CMK (cell line): ENCODE data around the gene EMX1.

Experiments used
- DNase-seq: peaks from one replicate; pipeline ENCODE4 v3.0.0-alpha.2; 2010; ENCODE audit warnings: low read depth

EMX1 gene

GRCh38 chr2:72958542-72959385 is 41.4 kb downstream of the EMX1 start:
- DNase-seq: no peak

DNA sequence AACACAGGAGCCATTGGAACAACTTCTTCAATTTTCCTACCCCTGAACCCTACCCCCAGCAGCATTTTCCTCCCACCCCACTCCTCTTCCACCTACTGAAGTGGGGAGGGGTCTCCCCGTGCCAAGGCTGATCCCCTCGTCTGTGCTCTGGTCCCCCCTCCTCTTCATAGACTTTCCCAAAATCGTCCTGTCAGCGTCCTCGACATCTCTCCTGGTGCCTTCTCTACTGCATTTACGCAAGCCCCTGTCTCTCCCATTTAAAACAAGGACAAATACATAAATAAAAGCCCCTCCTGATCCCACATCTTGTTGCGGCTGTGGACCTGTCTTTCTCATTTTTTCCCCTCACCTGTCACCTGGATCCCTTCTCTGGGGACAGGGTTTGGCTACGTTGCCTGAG is 42.2 kb downstream of the EMX1 start:
- DNase-seq: no peak

GRCh38 chr2:72959995-72960981 is 43.0 kb downstream of the EMX1 start:
- DNase-seq: no peak

DNA sequence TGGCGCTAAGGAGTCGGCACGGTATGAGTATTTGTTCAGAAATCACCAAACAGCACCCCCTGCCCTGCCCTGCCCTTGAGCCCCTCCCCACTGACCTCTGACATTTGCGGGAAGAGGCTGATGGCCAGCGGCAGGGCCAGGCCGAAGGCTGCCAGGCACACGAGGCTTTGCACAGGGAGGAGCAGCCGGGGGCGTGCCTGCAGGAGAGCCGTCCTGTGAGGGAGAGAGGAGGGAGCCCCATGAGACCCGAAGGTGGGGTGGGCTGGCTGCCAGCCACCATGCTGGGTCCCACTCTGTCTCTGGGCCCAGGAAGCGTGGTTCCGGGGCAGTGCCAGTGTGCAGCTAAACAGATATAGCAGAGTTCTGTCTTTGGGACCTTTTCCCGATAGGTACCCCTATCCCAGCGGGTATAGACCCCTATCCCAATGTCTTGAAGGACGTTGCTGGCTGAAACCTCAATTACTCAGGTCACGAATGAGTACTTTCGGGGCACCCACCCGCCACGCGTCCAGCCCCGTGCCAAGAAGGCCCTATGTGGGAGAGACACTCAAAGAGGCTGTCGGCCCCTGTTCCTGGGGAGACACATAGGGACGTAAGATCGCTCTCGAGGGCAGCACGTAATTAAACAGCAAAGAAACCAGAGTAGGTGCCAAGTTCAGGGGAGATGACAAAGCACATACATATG is 43.9 kb downstream of the EMX1 start:
- DNase-seq: no peak

DNA sequence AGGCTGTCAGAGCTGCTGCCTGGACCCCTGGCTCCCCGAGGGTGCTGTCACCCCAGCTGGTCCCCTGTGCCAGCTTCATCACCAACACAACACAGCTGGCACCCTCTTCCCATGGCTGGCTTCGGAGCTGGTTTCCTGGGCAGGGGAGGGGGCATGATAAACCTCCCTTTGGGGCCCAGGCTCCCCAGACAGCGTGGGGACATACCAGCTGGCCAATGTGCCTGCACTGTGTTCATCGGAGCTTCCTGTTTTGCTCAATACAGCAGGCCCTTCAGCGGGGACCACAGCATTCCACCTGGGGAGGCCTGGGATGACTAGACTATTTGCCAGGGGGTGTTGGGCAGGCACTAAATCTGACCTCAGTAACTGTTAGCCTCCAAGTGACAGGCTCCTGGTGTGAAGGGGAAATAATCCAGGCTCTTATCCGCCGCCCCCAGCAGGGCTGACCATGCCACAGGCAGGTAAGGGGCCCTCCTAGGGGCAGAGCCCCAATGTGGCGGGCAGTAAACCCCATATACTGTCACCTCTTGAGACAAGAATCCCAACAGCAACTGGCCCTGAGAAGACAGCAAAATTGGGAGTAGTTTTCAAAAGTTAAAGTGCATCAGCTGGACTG is 44.6 kb downstream of the EMX1 start:
- DNase-seq: no peak

GRCh38 chr2:72962911-72963310 is 45.6 kb downstream of the EMX1 start:
- no peak for DNase-seq

DNA sequence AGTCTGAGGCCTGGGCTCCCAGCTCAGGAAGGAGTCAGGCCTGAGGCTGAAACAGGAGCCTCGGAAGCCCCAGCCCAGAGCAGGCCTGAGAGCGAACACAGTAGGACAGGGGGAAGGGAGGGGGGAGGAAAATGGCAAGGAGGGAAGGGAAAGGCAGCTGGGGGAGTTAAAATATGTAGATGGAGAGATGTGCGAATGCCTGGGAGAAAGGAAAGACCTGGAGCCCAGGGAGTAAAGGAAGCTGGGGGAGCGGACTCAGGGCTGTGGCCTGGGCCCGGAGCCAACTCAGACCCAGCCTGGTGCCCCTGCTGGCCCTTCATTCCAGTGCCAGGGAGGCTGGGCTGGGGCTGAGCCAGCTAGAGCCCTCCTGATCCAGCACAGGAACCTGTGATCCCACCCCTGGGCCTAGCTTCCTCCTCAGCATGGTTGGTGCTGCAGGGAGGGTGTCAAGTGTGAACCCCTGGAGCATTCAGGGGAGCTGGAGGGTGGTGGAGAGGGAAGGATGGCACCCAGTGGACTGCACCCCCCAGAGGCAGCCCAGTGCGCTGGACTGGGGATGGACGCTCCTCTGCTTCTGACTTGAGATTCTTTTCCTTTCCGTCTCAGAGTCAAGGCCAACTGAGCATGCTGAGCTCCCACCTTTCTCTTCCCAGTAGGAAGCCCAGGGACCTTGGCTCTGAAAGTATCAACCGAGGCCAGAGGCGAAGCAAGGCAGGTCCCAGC is 46.3 kb downstream of the EMX1 start:
- no peak for DNase-seq

GRCh38 chr2:72964146-72964525 is 46.8 kb downstream of the EMX1 start:
- DNase-seq: no peak

DNA sequence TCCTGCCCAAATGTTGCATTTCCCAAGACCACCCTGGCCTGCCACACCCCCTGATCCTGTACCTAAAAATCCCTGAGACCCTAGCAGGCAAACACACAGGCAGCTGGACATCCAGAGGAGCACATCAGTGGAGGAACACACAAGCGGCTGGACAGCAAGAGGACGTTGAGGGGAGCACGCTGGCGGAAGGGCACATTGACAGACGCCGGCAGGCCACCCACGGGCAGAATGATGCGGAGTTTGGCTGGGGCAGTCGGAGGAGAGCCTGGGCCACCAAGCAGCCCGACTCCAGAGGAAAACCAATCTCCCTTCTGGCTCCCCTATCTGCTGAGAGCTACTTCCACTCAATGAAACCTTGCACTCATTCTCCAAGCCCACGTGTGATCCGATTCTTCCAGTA is 47.7 kb downstream of the EMX1 start:
- no peak for DNase-seq

GRCh38 chr2:72965770-72966450 is 48.6 kb downstream of the EMX1 start:
- DNase-seq: no peak

GRCh38 chr2:72968286-72968685 is 51.0 kb downstream of the EMX1 start:
- no peak for DNase-seq

GRCh38 chr2:72969706-72970105 is 52.4 kb downstream of the EMX1 start:
- DNase-seq: no peak

DNA sequence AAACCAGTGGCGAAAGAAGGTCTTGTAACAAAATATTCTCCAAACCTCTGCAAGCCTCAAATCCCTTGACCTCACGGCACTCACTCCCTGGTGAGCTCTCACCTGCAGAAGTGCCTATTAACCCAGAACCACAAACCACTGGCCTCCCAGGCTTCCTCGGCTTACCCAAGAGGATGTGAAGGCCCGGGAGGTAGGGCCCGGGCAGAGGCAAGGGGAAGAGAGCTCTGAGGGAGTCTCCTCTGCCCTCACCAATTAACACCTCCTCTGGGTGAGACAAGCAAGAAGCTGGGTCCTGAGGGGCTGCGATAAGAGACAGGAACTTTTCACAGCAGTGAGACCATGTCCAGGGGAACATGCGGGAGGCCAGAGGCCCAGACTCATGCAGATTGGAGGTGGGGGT is 53.7 kb downstream of the EMX1 start:
- DNase-seq: no peak

DNA sequence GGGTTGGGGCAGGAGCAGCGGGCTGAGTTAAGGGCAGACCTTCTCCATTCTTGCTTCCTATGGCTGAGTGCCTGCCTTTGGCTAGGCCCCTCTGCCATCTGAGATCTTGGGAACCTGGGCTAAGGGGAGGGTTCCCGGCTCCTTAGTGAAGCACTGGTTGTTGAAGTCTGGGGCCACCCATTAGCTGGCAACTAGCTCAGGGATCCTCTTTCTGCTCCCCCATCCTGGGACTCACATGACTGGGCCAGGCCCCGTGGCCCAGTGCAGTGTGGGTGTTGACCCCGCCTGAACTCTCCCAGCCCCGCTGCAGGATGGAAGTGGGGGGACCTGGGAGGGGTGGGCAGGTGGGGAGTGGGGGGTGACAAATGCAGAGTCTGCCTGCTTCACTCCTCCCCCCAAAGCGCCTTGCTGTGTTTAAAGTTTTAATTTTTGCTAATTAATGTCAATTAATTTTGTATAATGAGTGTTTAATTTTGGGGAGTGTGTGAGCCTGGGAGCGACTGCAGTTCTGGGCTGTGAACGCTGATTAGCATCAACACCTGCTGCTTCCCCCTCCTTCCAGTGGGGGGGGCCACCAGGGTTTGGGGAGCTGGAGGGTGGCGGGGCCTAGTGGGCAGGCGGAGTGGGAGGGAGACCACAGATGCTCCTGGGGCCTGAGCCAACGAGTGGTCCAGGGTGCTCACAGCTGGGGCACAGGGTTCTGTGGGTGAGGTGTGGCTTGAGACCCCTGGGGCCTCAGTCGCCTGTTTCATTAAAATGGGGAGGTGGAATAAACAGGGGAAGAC is 55.2 kb downstream of the EMX1 start:
- DNase-seq: no peak

- DNase-seq: no peak
Observed at GRCh38 chr2:72973137-72973535, 55.8 kb downstream of the EMX1 start.

DNA sequence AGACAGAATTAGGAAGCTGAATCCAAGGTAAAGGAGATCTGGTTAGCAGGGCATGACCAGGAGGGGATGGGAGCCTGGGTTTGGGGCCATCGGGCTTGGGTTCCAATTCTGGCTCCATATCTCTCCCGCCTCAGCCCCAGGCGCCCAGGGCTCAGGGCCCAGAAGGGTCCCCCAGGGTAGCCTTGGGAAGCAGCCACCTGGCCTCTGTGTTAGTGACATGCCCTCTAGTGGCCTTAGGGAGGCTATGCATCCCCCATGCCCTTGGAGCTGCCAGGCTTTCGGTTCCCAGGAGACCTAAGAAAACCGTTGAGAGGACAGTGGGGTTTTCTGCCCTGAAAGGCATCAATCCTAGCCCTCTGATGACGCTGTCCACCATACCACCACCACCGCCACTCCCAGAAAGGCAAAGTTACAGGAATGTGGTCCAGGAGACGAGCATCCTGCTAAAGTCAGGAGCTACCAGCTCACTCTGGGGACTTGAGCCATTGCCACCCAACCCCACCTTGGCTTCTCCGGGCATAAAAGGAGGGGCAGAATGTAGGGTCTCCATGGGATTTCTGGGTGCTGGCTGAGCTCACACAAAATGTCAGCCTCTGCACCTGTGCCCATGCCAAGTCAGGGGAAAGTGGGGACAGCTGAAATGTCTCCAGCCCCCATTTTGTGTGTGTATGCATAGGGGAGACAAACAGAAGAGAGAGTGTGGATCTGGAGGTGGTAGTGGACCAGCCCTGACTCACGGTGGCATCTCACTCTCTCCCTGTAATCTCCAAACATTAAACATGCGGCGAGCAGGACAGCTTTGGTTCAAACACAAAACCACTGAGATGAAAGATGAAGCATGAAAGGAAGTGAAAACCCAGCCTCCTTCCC is 56.5 kb downstream of the EMX1 start:
- no peak for DNase-seq

DNA sequence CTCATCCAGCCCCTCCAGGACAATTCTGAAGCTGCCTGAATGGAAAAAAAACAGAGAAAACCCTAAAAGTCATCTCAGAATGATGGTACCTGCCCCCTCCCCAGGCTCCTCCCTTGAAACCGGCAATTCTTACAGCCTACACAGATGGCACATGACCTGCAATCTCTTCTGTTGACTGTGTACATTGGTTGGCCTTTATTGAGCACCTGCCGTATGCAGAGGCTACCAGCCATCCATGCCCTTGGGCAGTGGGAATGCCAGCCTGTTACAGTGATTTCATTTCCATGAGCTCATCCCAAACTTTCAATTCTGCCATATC is 57.1 kb downstream of the EMX1 start:
- no peak for DNase-seq

- no peak for DNase-seq
Observed at GRCh38 chr2:72975017-72975416, 57.7 kb downstream of the EMX1 start.

DNA sequence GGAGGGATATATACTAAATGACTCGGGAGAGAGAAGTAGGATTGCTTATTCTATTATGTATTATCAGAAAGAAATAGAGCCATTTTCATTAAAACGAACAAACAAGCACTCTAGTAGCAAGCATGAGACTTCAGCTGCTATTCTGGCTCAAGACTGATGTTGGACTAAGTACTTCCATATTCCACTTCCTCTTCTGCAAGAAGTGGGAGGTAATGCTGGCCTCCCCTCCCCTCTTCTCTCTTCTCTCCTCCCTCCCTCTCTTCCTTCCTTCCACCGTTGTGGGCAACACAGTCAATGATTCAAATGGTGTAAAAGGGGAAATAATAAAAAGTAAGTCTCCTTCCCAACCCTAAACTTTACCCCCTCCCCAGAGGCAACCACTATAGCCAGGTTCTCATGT is 62.6 kb downstream of the EMX1 start:
- peak; percentile 26 for DNase-seq
